Vagina (tissue), 2 donors: ENCODE data around the gene EPG5. TPM values are rescaled to one million over a fixed set of nuclear protein-coding genes. Genes with fewer than 3 reads are reported as not detected.

Source experiments
- DNase-seq, 2 donors: peaks; one replicate each; pipeline ENCODE4 v3.0.0-alpha.2; 2017; ENCODE audit errors: extremely low spot score in 2 of 2
- H3K27ac ChIP-seq: fragments of 200-600 bp; sonication (generic); one replicate; pipeline ENCODE4 v1.5.1; 2019
- H3K27me3 ChIP-seq: fragments of 200-600 bp; sonication (generic); one replicate; pipeline ENCODE4 v1.5.1; 2019
- H3K36me3 ChIP-seq, 2 donors: fragments of 200-600 bp; sonication (generic); one replicate each; pipeline ENCODE4 v1.5.1; 2017 to 2019
- H3K4me1 ChIP-seq: fragments of 200-600 bp; sonication (generic); one replicate; pipeline ENCODE4 v1.5.1; 2019
- H3K4me3 ChIP-seq, 2 donors: fragments of 200-600 bp; sonication (generic); 1 replicate in 1 of 2; 2 replicates in 1 of 2; pipeline ENCODE4 v1.5.1; 2016 to 2019
- H3K9me3 ChIP-seq: fragments of 200-600 bp; sonication (generic); one replicate; pipeline ENCODE4 v1.5.1; 2019
- CTCF ChIP-seq, 3 experiments: fragments of 450-650 bp in 2 of 3; fragments of 200-600 bp in 1 of 3; sonication (generic) in 1 of 3; IDR thresholded peaks; one replicate each; pipeline ENCODE4 v1.5.1; 2017 to 2019; ENCODE audit warnings: antibody characterized with exemption in 3 of 3, mild to moderate bottlenecking in 2 of 3, moderate library complexity in 2 of 3
- POLR2A ChIP-seq, 2 donors: fragments of 450-650 bp; IDR thresholded peaks; one replicate each; pipeline ENCODE4 v1.6.1; 2017; ENCODE audit warnings: antibody characterized with exemption in 2 of 2, mild to moderate bottlenecking in 2 of 2, moderate library complexity in 2 of 2
- POLR2AphosphoS5 ChIP-seq, 2 donors: sonication (generic); formaldehyde crosslinking; IDR thresholded peaks; one replicate each; pipeline ENCODE4 v1.9.0; 2017; ENCODE audit warnings: antibody characterized with exemption in 2 of 2, mild to moderate bottlenecking in 2 of 2, low read depth in 1 of 2; ENCODE audit not compliant: insufficient read depth in 1 of 2
- intact Hi-C: fragments of 100-400 bp; cut with DNase I; formaldehyde crosslinking; loops from one replicate; pipeline ENCODE4 v1.15.1; 2023
- total RNA-seq: library from RNA; depleted of rRNA; stranded (reverse); fragments of >200 nt; gene quantifications from one replicate; pipeline ENCODE4 v1.2.3, GENCODE V29; 2016

Gene EPG5
- total RNA-seq, 1 donor from 2014 or later: 29.5 TPM

- H3K36me3 ChIP-seq: peaks cover 0 to 69% of the 10 kb centered on the region in 2 donors
- H3K4me1 ChIP-seq: no peaks in the 10 kb centered on the region
- DNase-seq: no peak
- H3K27ac ChIP-seq: no peak overlapping the region
- H3K4me3 ChIP-seq: no peak overlapping the region
- H3K27me3 ChIP-seq: no peaks in the 10 kb centered on the region
- intact Hi-C loops: no loop called here
- no peaks in the 10 kb centered on the region for H3K9me3 ChIP-seq
- TF ChIP-seq POLR2A (IDR thresholded peaks at IDR 0.05): no peak
- TF ChIP-seq CTCF (IDR thresholded peaks at IDR 0.05): no peak
- no peak for TF ChIP-seq POLR2AphosphoS5 (IDR thresholded peaks at IDR 0.05; ENCODE audit: insufficient read depth in 1 of 2, low read depth in 1 of 2)
Observed at GRCh38 chr18:45926691-45927090, 40.4 kb downstream of the EPG5 start.

- intact Hi-C loops: no loop called here
- Histone ChIP-seq H3K4me1 (no peaks in the 10 kb centered on the region), H3K27me3 (no peaks in the 10 kb centered on the region), H3K9me3 (no peaks in the 10 kb centered on the region), H3K36me3 (peaks cover 0 to 63% of the 10 kb centered on the region in 2 donors), H3K27ac (no peak overlapping the region), H3K4me3 (no peak overlapping the region)
- no peak for DNase-seq
- no peak for TF ChIP-seq CTCF (IDR thresholded peaks at IDR 0.05)
- no peak for TF ChIP-seq POLR2A (IDR thresholded peaks at IDR 0.05)
- no peak for TF ChIP-seq POLR2AphosphoS5 (IDR thresholded peaks at IDR 0.05; ENCODE audit: insufficient read depth in 1 of 2, low read depth in 1 of 2)
Observed at GRCh38 chr18:45926085-45926484, 41.0 kb downstream of the EPG5 start.

GRCh38 chr18:45923138-45923537 is 44.0 kb downstream of the EPG5 start:
- peaks cover 7% of the 10 kb centered on the region for H3K4me1 ChIP-seq
- no peak overlapping the region for H3K27ac ChIP-seq
- no peaks in the 10 kb centered on the region for H3K27me3 ChIP-seq
- H3K36me3 ChIP-seq: peaks cover 0 to 45% of the 10 kb centered on the region in 2 donors
- TF ChIP-seq POLR2AphosphoS5 (IDR thresholded peaks at IDR 0.05; ENCODE audit: insufficient read depth in 1 of 2, low read depth in 1 of 2) (no peak), CTCF (IDR thresholded peaks at IDR 0.05) (no peak), POLR2A (IDR thresholded peaks at IDR 0.05) (no peak)
- no peaks in the 10 kb centered on the region for H3K9me3 ChIP-seq
- DNase-seq: no peak
- no peak overlapping the region for H3K4me3 ChIP-seq
- intact Hi-C loops: no loop called here

- no peaks in the 10 kb centered on the region for H3K27me3 ChIP-seq
- DNase-seq: no peak
- peaks cover 7% of the 10 kb centered on the region for H3K4me1 ChIP-seq
- peaks cover 0 to 57% of the 10 kb centered on the region in 2 donors for H3K36me3 ChIP-seq
- intact Hi-C loops: no loop called here
- no peaks in the 10 kb centered on the region for H3K9me3 ChIP-seq
- no peak overlapping the region for H3K27ac ChIP-seq
- TF ChIP-seq POLR2A (IDR thresholded peaks at IDR 0.05): no peak
- no peak for TF ChIP-seq POLR2AphosphoS5 (IDR thresholded peaks at IDR 0.05; ENCODE audit: insufficient read depth in 1 of 2, low read depth in 1 of 2)
- no peak for TF ChIP-seq CTCF (IDR thresholded peaks at IDR 0.05)
- no peak overlapping the region for H3K4me3 ChIP-seq
Observed at GRCh38 chr18:45920367-45920766, 46.8 kb downstream of the EPG5 start.

GRCh38 chr18:45916302-45916701 is 50.8 kb downstream of the EPG5 start:
- Histone ChIP-seq H3K4me3 (no peak overlapping the region), H3K27ac (no peak overlapping the region), H3K4me1 (peaks cover 7% of the 10 kb centered on the region), H3K36me3 (peaks cover 0 to 58% of the 10 kb centered on the region in 2 donors), H3K27me3 (no peaks in the 10 kb centered on the region), H3K9me3 (no peaks in the 10 kb centered on the region)
- TF ChIP-seq CTCF (IDR thresholded peaks at IDR 0.05) (no peak), POLR2AphosphoS5 (IDR thresholded peaks at IDR 0.05; ENCODE audit: insufficient read depth in 1 of 2, low read depth in 1 of 2) (no peak), POLR2A (IDR thresholded peaks at IDR 0.05) (no peak)
- DNase-seq: no peak
- intact Hi-C loops: no loop called here
